ENCODE data around the gene TIAM2. TPM values are rescaled to one million over a fixed set of nuclear protein-coding genes. Genes with fewer than 3 reads are reported as not detected.
"Not testable (repeated sequence)": the region's sequence is repeated elsewhere in the genome, so short reads cannot be mapped to it uniquely, and the experiment has no call there.

The TIAM2 gene
- total RNA-seq, 2 experiments from 2014 or later: 10.6 to 11.0 TPM

- Mint-ChIP-seq H3K4me1 (ENCODE audit: low read depth) (peaks cover 50% of the 10 kb centered on the region), H3K27ac (peak overlapping the region; percentile 7), H3K27me3 (no peaks in the 10 kb centered on the region), H3K4me3 (no peak overlapping the region), H3K9me3 (no peaks in the 10 kb centered on the region), H3K36me3 (no peaks in the 10 kb centered on the region)
- intact Hi-C loops (cut with micrococcal nuclease): loop anchor here (1.0 kb wide), 2 partner anchors 246 to 499 kb away; no protein-coding TSS in a partner anchor
- ChIA-PET POLR2A (no interaction called here), CTCF (interaction anchor here (0.6 to 5.4 kb wide), 12 partner anchors 12 to 499 kb away, joined by 3 to 102 read pairs (median 7); no protein-coding TSS in a partner anchor)
- peak; percentile 73 for DNase-seq
These were observed 179.6 kb downstream of the TIAM2 start for GRCh38 chr6:155174576-155175211.

GRCh38 chr6:155177363-155177961 is 182.3 kb downstream of the TIAM2 start:
- Mint-ChIP-seq H3K4me1 (ENCODE audit: low read depth) (peaks cover 30% of the 10 kb centered on the region), H3K36me3 (no peaks in the 10 kb centered on the region), H3K27me3 (no peaks in the 10 kb centered on the region), H3K4me3 (no peak overlapping the region), H3K9me3 (no peaks in the 10 kb centered on the region), H3K27ac (no peak overlapping the region)
- intact Hi-C loops (cut with micrococcal nuclease): loop anchor here (1.0 kb wide), 3 partner anchors 71 to 140 kb away; no protein-coding TSS in a partner anchor
- ChIA-PET POLR2A (interaction anchor here (0.9 to 1.0 kb wide), 2 partner anchors 137 to 309 kb away, joined by 3 read pairs; no protein-coding TSS in a partner anchor), CTCF (interaction anchor here (0.6 to 5.4 kb wide), 44 partner anchors 8 to 1090 kb away, joined by 3 to 75 read pairs (median 4); partner anchors contain the start of gene TFB1M)
- DNase-seq: no peak

- CTCF ChIA-PET: interaction anchor here (1.0 to 1.1 kb wide), 2 partner anchors 9 to 254 kb away, joined by 3 read pairs; no protein-coding TSS in a partner anchor
- Mint-ChIP-seq H3K36me3 (no peaks in the 10 kb centered on the region), H3K4me3 (no peak overlapping the region), H3K27me3 (no peaks in the 10 kb centered on the region), H3K4me1 (ENCODE audit: low read depth) (peaks cover 18% of the 10 kb centered on the region), H3K27ac (no peak overlapping the region), H3K9me3 (no peaks in the 10 kb centered on the region)
- POLR2A ChIA-PET: interaction anchor here (1.0 kb wide), 1 partner anchor 11 kb away, joined by 4 read pairs; no protein-coding TSS in a partner anchor
- intact Hi-C loops (cut with micrococcal nuclease): loop anchor here (10.0 kb wide), 2 partner anchors 443 to 1073 kb away; no protein-coding TSS in a partner anchor
- no peak for DNase-seq
These were observed 186.4 kb downstream of the TIAM2 start for GRCh38 chr6:155181498-155181897.

GRCh38 chr6:155182103-155182502 is 187.0 kb downstream of the TIAM2 start:
- Mint-ChIP-seq H3K27ac (no peak overlapping the region), H3K4me3 (no peak overlapping the region), H3K9me3 (no peaks in the 10 kb centered on the region), H3K27me3 (no peaks in the 10 kb centered on the region), H3K4me1 (ENCODE audit: low read depth) (peaks cover 19% of the 10 kb centered on the region), H3K36me3 (no peaks in the 10 kb centered on the region)
- POLR2A ChIA-PET: no interaction called here
- intact Hi-C loops (cut with micrococcal nuclease): loop anchor here (10.0 kb wide), 2 partner anchors 443 to 1073 kb away; no protein-coding TSS in a partner anchor
- CTCF ChIA-PET: interaction anchor here (1.0 to 2.6 kb wide), 3 partner anchors 10 to 254 kb away, joined by 3 to 7 read pairs (median 3); no protein-coding TSS in a partner anchor
- no peak for DNase-seq

- intact Hi-C loops (cut with micrococcal nuclease): loop anchor here (10.0 kb wide), 2 partner anchors 442 to 1072 kb away; no protein-coding TSS in a partner anchor
- POLR2A ChIA-PET: no interaction called here
- peaks cover 28% of the 10 kb centered on the region for H3K4me1 Mint-ChIP-seq (ENCODE audit: low read depth)
- H3K4me3 Mint-ChIP-seq: no peak overlapping the region
- H3K36me3 Mint-ChIP-seq: no peaks in the 10 kb centered on the region
- H3K27ac Mint-ChIP-seq: no peak overlapping the region
- no peaks in the 10 kb centered on the region for H3K27me3 Mint-ChIP-seq
- CTCF ChIA-PET: interaction anchor here (2.6 kb wide), 1 partner anchor 65 kb away, joined by 7 read pairs; no protein-coding TSS in a partner anchor
- no peak for DNase-seq
- no peaks in the 10 kb centered on the region for H3K9me3 Mint-ChIP-seq
These were observed 188.0 kb downstream of the TIAM2 start for GRCh38 chr6:155183095-155183494.

GRCh38 chr6:155185041-155185440 is 189.9 kb downstream of the TIAM2 start:
- not testable (repeated sequence) for DNase-seq, H3K36me3 Mint-ChIP-seq, H3K27ac Mint-ChIP-seq, H3K27me3 Mint-ChIP-seq, H3K9me3 Mint-ChIP-seq, H3K4me3 Mint-ChIP-seq
- intact Hi-C loops (cut with micrococcal nuclease): loop anchor here (10.0 kb wide), 2 partner anchors 440 to 1070 kb away; no protein-coding TSS in a partner anchor
- POLR2A ChIA-PET: interaction anchor here (0.9 to 1.6 kb wide), 4 partner anchors 13 to 130 kb away, joined by 3 to 5 read pairs (median 4); no protein-coding TSS in a partner anchor
- H3K4me1 Mint-ChIP-seq (ENCODE audit: low read depth): peaks cover 47% of the 10 kb centered on the region
- CTCF ChIA-PET: interaction anchor here (0.6 to 1.3 kb wide), 6 partner anchors 8 to 257 kb away, joined by 3 to 6 read pairs (median 3); no protein-coding TSS in a partner anchor

GRCh38 chr6:155185544-155185943 is 190.4 kb downstream of the TIAM2 start:
- peak; percentile 38 for DNase-seq
- Mint-ChIP-seq H3K9me3 (no peaks in the 10 kb centered on the region), H3K4me3 (peak overlapping the region; percentile 66), H3K27ac (peak overlapping the region; percentile 95), H3K27me3 (no peaks in the 10 kb centered on the region), H3K4me1 (ENCODE audit: low read depth) (peaks cover 50% of the 10 kb centered on the region), H3K36me3 (no peaks in the 10 kb centered on the region)
- CTCF ChIA-PET: interaction anchor here (0.6 to 1.9 kb wide), 7 partner anchors 8 to 258 kb away, joined by 3 to 8 read pairs (median 3); partner anchors contain the start of gene TFB1M
- intact Hi-C loops (cut with micrococcal nuclease): loop anchor here (10.0 kb wide), 2 partner anchors 439 to 1069 kb away; no protein-coding TSS in a partner anchor
- POLR2A ChIA-PET: interaction anchor here (0.9 to 1.6 kb wide), 4 partner anchors 14 to 129 kb away, joined by 3 to 5 read pairs (median 4); no protein-coding TSS in a partner anchor

- Mint-ChIP-seq H3K4me1 (ENCODE audit: low read depth) (peaks cover 50% of the 10 kb centered on the region), H3K9me3 (no peaks in the 10 kb centered on the region), H3K27me3 (no peaks in the 10 kb centered on the region), H3K4me3 (peak overlapping the region; percentile 66), H3K27ac (peak overlapping the region; percentile 95), H3K36me3 (no peaks in the 10 kb centered on the region)
- intact Hi-C loops (cut with micrococcal nuclease): loop anchor here (1.0 to 10.0 kb wide), 9 partner anchors 15 to 1069 kb away; partner anchors contain the start of gene TFB1M
- ChIA-PET CTCF (interaction anchor here (0.7 to 1.9 kb wide), 5 partner anchors 12 to 128 kb away, joined by 3 to 8 read pairs (median 3); partner anchors contain the start of gene TFB1M), POLR2A (interaction anchor here (0.9 to 1.6 kb wide), 4 partner anchors 15 to 129 kb away, joined by 3 to 5 read pairs (median 4); no protein-coding TSS in a partner anchor)
- DNase-seq: peak; percentile 87
These were observed 191.0 kb downstream of the TIAM2 start for GRCh38 chr6:155186052-155186658.

- intact Hi-C loops (cut with micrococcal nuclease): loop anchor here (2.0 to 10.0 kb wide), 3 partner anchors 338 to 1068 kb away; no protein-coding TSS in a partner anchor
- peak; percentile 38 for DNase-seq
- Mint-ChIP-seq H3K27ac (peak overlapping the region; percentile 46), H3K27me3 (no peaks in the 10 kb centered on the region), H3K36me3 (no peaks in the 10 kb centered on the region), H3K9me3 (no peaks in the 10 kb centered on the region), H3K4me3 (no peak overlapping the region), H3K4me1 (ENCODE audit: low read depth) (peaks cover 42% of the 10 kb centered on the region)
- CTCF ChIA-PET: interaction anchor here (0.7 to 1.9 kb wide), 4 partner anchors 9 to 127 kb away, joined by 3 to 8 read pairs (median 4); partner anchors contain the start of gene TFB1M
- POLR2A ChIA-PET: interaction anchor here (1.0 to 1.9 kb wide), 5 partner anchors 16 to 128 kb away, joined by 3 to 8 read pairs (median 5); no protein-coding TSS in a partner anchor
These were observed 192.0 kb downstream of the TIAM2 start for GRCh38 chr6:155187106-155187505.

- Mint-ChIP-seq H3K27me3 (no peaks in the 10 kb centered on the region), H3K36me3 (no peaks in the 10 kb centered on the region), H3K4me3 (no peak overlapping the region), H3K9me3 (no peaks in the 10 kb centered on the region), H3K27ac (peak overlapping the region; percentile 52), H3K4me1 (ENCODE audit: low read depth) (peaks cover 41% of the 10 kb centered on the region)
- intact Hi-C loops (cut with micrococcal nuclease): loop anchor here (2.0 to 10.0 kb wide), 3 partner anchors 337 to 1067 kb away; no protein-coding TSS in a partner anchor
- CTCF ChIA-PET: interaction anchor here (0.8 to 1.9 kb wide), 4 partner anchors 10 to 259 kb away, joined by 4 to 9 read pairs (median 6); no protein-coding TSS in a partner anchor
- POLR2A ChIA-PET: interaction anchor here (1.1 to 2.1 kb wide), 5 partner anchors 17 to 127 kb away, joined by 3 to 15 read pairs (median 6); no protein-coding TSS in a partner anchor
- DNase-seq: no peak
These were observed 193.0 kb downstream of the TIAM2 start for GRCh38 chr6:155187994-155188706.

Measured in activated CD4-positive, alpha-beta memory T cell treated with anti-CD3 and anti-CD28 coated beads for 36 hours (primary cell).